A673 (cell line): ENCODE data around the gene UQCC2. TPM values are rescaled to one million over a fixed set of nuclear protein-coding genes. Genes with fewer than 3 reads are reported as not detected.

Experiments used
- BruUV-seq: library from RNA; stranded (reverse); fragments of 400-500 nt; replicated peaks from 2 replicates; lab custom pipeline; 2021; lab: Mats Ljungman, UMichigan
- CTCF ChIA-PET: fragments of 300-600 bp; sonication (Branson Sonifier 250); formaldehyde crosslinking; loops from one replicate; lab custom pipeline; 2022; ENCODE audit warnings: antibody characterized with exemption; lab: Charles Lee
- POLR2A ChIA-PET: fragments of 300-600 bp; sonication (Branson Sonifier 250); formaldehyde crosslinking; loops from one replicate; lab custom pipeline; 2022; ENCODE audit warnings: antibody characterized with exemption; ENCODE audit not compliant: low non-redundant PET; lab: Charles Lee
- DNase-seq: peaks from one replicate; pipeline ENCODE4 v3.0.0-alpha.2; 2015; ENCODE audit warnings: low spot score
- H3K27ac ChIP-seq: fragments of 200-600 bp; sonication (generic); 2 replicates; pipeline ENCODE4 v1.5.1; 2016; ENCODE audit warnings: mixed run types, low read depth, mild to moderate bottlenecking, mixed read lengths, antibody characterized with exemption, low read length; ENCODE audit not compliant: poor library complexity, severe bottlenecking
- H3K27me3 ChIP-seq: fragments of 200-600 bp; sonication (generic); replicated peaks from 2 replicates; pipeline ENCODE4 v1.6.1; 2017; ENCODE audit warnings: mixed run types, low read depth, mild to moderate bottlenecking, mixed read lengths, antibody characterized with exemption, low read length; ENCODE audit not compliant: insufficient read depth, poor library complexity
- H3K36me3 ChIP-seq: fragments of 200-600 bp; sonication (generic); 2 replicates; pipeline ENCODE4 v1.6.1; 2016; ENCODE audit warnings: mixed run types, mild to moderate bottlenecking, mixed read lengths, antibody characterized with exemption, low read length; ENCODE audit not compliant: insufficient read depth, poor library complexity, severe bottlenecking
- H3K4me1 ChIP-seq: fragments of 200-600 bp; sonication (generic); 2 replicates; pipeline ENCODE4 v1.6.1; 2017; ENCODE audit warnings: mixed run types, mild to moderate bottlenecking, mixed read lengths, antibody characterized with exemption, low read length; ENCODE audit not compliant: insufficient read depth, poor library complexity, severe bottlenecking
- H3K4me3 ChIP-seq: fragments of 200-600 bp; sonication (generic); 2 replicates; pipeline ENCODE4 v1.5.1; 2016; ENCODE audit warnings: low read depth, mixed run types, mild to moderate bottlenecking, mixed read lengths, low read length; ENCODE audit not compliant: poor library complexity, severe bottlenecking
- H3K9me3 ChIP-seq: fragments of 200-600 bp; sonication (generic); 2 replicates; pipeline ENCODE4 v1.6.1; 2016; ENCODE audit warnings: mixed run types, low read depth, mild to moderate bottlenecking, mixed read lengths, antibody characterized with exemption, low read length; ENCODE audit not compliant: poor library complexity, severe bottlenecking
- CTCF ChIP-seq: fragments of 300-800, 200-600 bp; sonication (generic); conservative IDR thresholded peaks from 2 replicates; pipeline ENCODE4 v1.5.1; 2017; ENCODE audit warnings: low read depth, mild to moderate bottlenecking, antibody characterized with exemption, low read length, moderate library complexity, mixed read lengths
- EZH2 ChIP-seq: fragments of 200-600 bp; sonication (generic); IDR thresholded peaks from 2 replicates; pipeline ENCODE4 v1.6.1; 2017; ENCODE audit warnings: borderline replicate concordance, low read depth, mild to moderate bottlenecking, mixed read lengths, antibody characterized with exemption, low read length; ENCODE audit not compliant: poor library complexity, severe bottlenecking
- intact Hi-C: fragments of 100-400 bp; cut with micrococcal nuclease; formaldehyde crosslinking; loops from one replicate; pipeline ENCODE4 v1.10.0; 2022; ENCODE audit not compliant: unreplicated experiment
- total RNA-seq: library from RNA; stranded (reverse); gene quantifications from 2 replicates; pipeline ENCODE4 v1.2.3, GENCODE V29; 2021

The UQCC2 gene
- total RNA-seq, 1 experiment from 2014 or later = 124 TPM

GRCh38 chr6:33658982-33659689 is 52.4 kb downstream of the UQCC2 start:
- TF ChIP-seq CTCF = no peak
- TF ChIP-seq EZH2 = no peak
- Histone ChIP-seq H3K9me3 (no peaks in the 10 kb centered on the region), H3K4me3 (no peak overlapping the region), H3K4me1 (no peaks in the 10 kb centered on the region), H3K27ac (no peak overlapping the region), H3K36me3 (no peaks in the 10 kb centered on the region), H3K27me3 (no peaks in the 10 kb centered on the region)
- ChIA-PET CTCF (interaction anchor here (0.5 kb wide), 1 partner anchor 120 kb away, joined by 3 read pairs; no protein-coding TSS in a partner anchor), POLR2A (no interaction called here)
- DNase-seq = no peak
- no TSS peak for BruUV-seq
- intact Hi-C loops = no loop called here

GRCh38 chr6:33656844-33657243 is 54.7 kb downstream of the UQCC2 start:
- TF ChIP-seq EZH2 (no peak), CTCF (no peak)
- Histone ChIP-seq H3K36me3 (no peaks in the 10 kb centered on the region), H3K27me3 (no peaks in the 10 kb centered on the region), H3K4me3 (no peak overlapping the region), H3K27ac (no peak overlapping the region), H3K9me3 (no peaks in the 10 kb centered on the region), H3K4me1 (no peaks in the 10 kb centered on the region)
- BruUV-seq = no TSS peak
- DNase-seq = no peak
- ChIA-PET CTCF (no interaction called here), POLR2A (no interaction called here)
- intact Hi-C loops = no loop called here

GRCh38 chr6:33654831-33655554 is 56.5 kb downstream of the UQCC2 start:
- no peak for TF ChIP-seq EZH2
- TF ChIP-seq CTCF = no peak
- BruUV-seq = no TSS peak
- ChIA-PET POLR2A (no interaction called here), CTCF (no interaction called here)
- Histone ChIP-seq H3K4me1 (no peaks in the 10 kb centered on the region), H3K9me3 (no peaks in the 10 kb centered on the region), H3K27me3 (no peaks in the 10 kb centered on the region), H3K36me3 (no peaks in the 10 kb centered on the region), H3K27ac (no peak overlapping the region), H3K4me3 (no peak overlapping the region)
- no peak for DNase-seq
- intact Hi-C loops = no loop called here
